H9 (cell line): Measurements from ENCODE around the gene HOMER1. TPM values are rescaled to one million over a fixed set of nuclear protein-coding genes. Genes with fewer than 3 reads are reported as not detected.

Experiments
- DNase-seq: peaks from one replicate; pipeline ENCODE4 v3.0.0-alpha.2; 2017
- H2AFZ ChIP-seq: one replicate; pipeline ENCODE4 v1.6.1; 2013; ENCODE audit warnings: mild to moderate bottlenecking, low read length, control low read depth, moderate library complexity
- H2AK5ac ChIP-seq: 2 replicates; pipeline ENCODE4 v1.6.1; 2013; ENCODE audit warnings: low read length, control low read depth, mixed read lengths; ENCODE audit not compliant: insufficient read length
- H2BK120ac ChIP-seq: one replicate; pipeline ENCODE4 v1.6.1; 2013; ENCODE audit warnings: low read depth, mild to moderate bottlenecking, low read length, control low read depth, inconsistent platforms; ENCODE audit not compliant: poor library complexity, severe bottlenecking
- H2BK12ac ChIP-seq: 2 replicates; pipeline ENCODE4 v1.6.1; 2013; ENCODE audit warnings: low read length, control low read depth, mixed read lengths, low read depth; ENCODE audit not compliant: insufficient read length
- H2BK15ac ChIP-seq: 2 replicates; pipeline ENCODE4 v1.6.1; 2013; ENCODE audit warnings: low read depth, low read length, control low read depth
- H2BK20ac ChIP-seq: one replicate; pipeline ENCODE4 v1.6.1; 2013; ENCODE audit warnings: low read depth, mild to moderate bottlenecking, low read length, control low read depth, inconsistent platforms; ENCODE audit not compliant: poor library complexity, severe bottlenecking
- H2BK5ac ChIP-seq: 2 replicates; pipeline ENCODE4 v1.6.1; 2013; ENCODE audit warnings: low read length, control low read depth, mixed read lengths; ENCODE audit not compliant: insufficient read length
- H3K14ac ChIP-seq: 2 replicates; pipeline ENCODE4 v1.6.1; 2013; ENCODE audit warnings: low read length, control low read depth; ENCODE audit not compliant: insufficient read depth
- H3K18ac ChIP-seq: 2 replicates; pipeline ENCODE4 v1.6.1; 2013; ENCODE audit warnings: low read depth, mild to moderate bottlenecking, mixed read lengths, low read length, control low read depth; ENCODE audit not compliant: insufficient read length
- H3K23ac ChIP-seq: 2 replicates; pipeline ENCODE4 v1.6.1; 2013; ENCODE audit warnings: low read length, control low read depth, mixed read lengths, low read depth; ENCODE audit not compliant: insufficient read length
- H3K23me2 ChIP-seq: 2 replicates; pipeline ENCODE4 v1.6.1; 2013; ENCODE audit warnings: low read depth, mild to moderate bottlenecking, mixed read lengths, low read length, control low read depth; ENCODE audit not compliant: insufficient read length, poor library complexity, severe bottlenecking
- H3K27ac ChIP-seq: 2 replicates; pipeline ENCODE4 v1.5.1; 2013; ENCODE audit warnings: low read length, control low read depth, mixed read lengths, low read depth; ENCODE audit not compliant: insufficient read length
- H3K27me3 ChIP-seq: 2 replicates; pipeline ENCODE4 v1.6.1; 2013; ENCODE audit warnings: low read length, control low read depth, inconsistent platforms; ENCODE audit not compliant: insufficient read depth
- H3K4ac ChIP-seq: 2 replicates; pipeline ENCODE4 v1.6.1; 2013; ENCODE audit warnings: low read depth, mild to moderate bottlenecking, control low read depth, inconsistent platforms, low read length, moderate library complexity
- H3K4me1 ChIP-seq: 2 replicates; pipeline ENCODE4 v1.6.1; 2013; ENCODE audit warnings: low read length, control low read depth, inconsistent platforms; ENCODE audit not compliant: insufficient read depth
- H3K4me2 ChIP-seq: 2 replicates; pipeline ENCODE4 v1.6.1; 2013; ENCODE audit warnings: low read length, control low read depth, mixed read lengths; ENCODE audit not compliant: insufficient read length, insufficient read depth
- H3K56ac ChIP-seq: 2 replicates; pipeline ENCODE4 v1.6.1; 2013; ENCODE audit warnings: low read depth, mild to moderate bottlenecking, mixed read lengths, low read length, control low read depth; ENCODE audit not compliant: insufficient read length
- H3K79me1 ChIP-seq: 2 replicates; pipeline ENCODE4 v1.6.1; 2013; ENCODE audit warnings: low read depth, mild to moderate bottlenecking, moderate library complexity, low read length, control low read depth, inconsistent platforms; ENCODE audit not compliant: insufficient read depth, poor library complexity, severe bottlenecking
- H3K79me2 ChIP-seq: 2 replicates; pipeline ENCODE4 v1.6.1; 2013; ENCODE audit warnings: low read length, control low read depth, inconsistent platforms; ENCODE audit not compliant: insufficient read depth
- H3K9ac ChIP-seq: 2 replicates; pipeline ENCODE4 v1.6.1; 2013; ENCODE audit warnings: low read length, control low read depth, mixed read lengths; ENCODE audit not compliant: insufficient read length; ENCODE audit errors: extremely low read depth
- H3K9me3 ChIP-seq: one replicate; pipeline ENCODE4 v1.6.1; 2013; ENCODE audit warnings: low read depth, low read length, inconsistent platforms; ENCODE audit not compliant: control insufficient read depth
- H3T11ph ChIP-seq: one replicate; pipeline ENCODE4 v1.6.1; 2013; ENCODE audit warnings: mild to moderate bottlenecking, low read length, control low read depth, inconsistent platforms
- H4K20me1 ChIP-seq: one replicate; pipeline ENCODE4 v1.6.1; 2013; ENCODE audit not compliant: control insufficient read depth, insufficient read length, insufficient read depth
- H4K5ac ChIP-seq: 2 replicates; pipeline ENCODE4 v1.6.1; 2013; ENCODE audit warnings: low read depth, mild to moderate bottlenecking, mixed read lengths, low read length, control low read depth; ENCODE audit not compliant: insufficient read length
- H4K8ac ChIP-seq: replicated peaks from 2 replicates; pipeline ENCODE4 v1.6.1; 2013; ENCODE audit warnings: low read length, control low read depth, mixed read lengths, low read depth; ENCODE audit not compliant: insufficient read length
- H4K91ac ChIP-seq: 2 replicates; pipeline ENCODE4 v1.6.1; 2013; ENCODE audit warnings: low read depth, mild to moderate bottlenecking, moderate library complexity, mixed read lengths, low read length, control low read depth; ENCODE audit not compliant: insufficient read length
- H3K27ac Mint-ChIP-seq, 3 experiments: 2 replicates in 2 of 3; 3 replicates in 1 of 3; pipeline ENCODE4 v1.8.0; 2020 to 2021; ENCODE audit warnings: mixed read lengths in 3 of 3, mild to moderate bottlenecking in 1 of 3, moderate library complexity in 1 of 3
- H3K27me3 Mint-ChIP-seq: 2 replicates; pipeline ENCODE4 v1.8.0; 2021; ENCODE audit warnings: low read depth, mild to moderate bottlenecking, moderate library complexity, mixed read lengths
- H3K36me3 Mint-ChIP-seq, 3 experiments: 2 replicates in 2 of 3; 3 replicates in 1 of 3; pipeline ENCODE4 v1.8.0; 2020 to 2021; ENCODE audit warnings: low read depth in 3 of 3, mixed read lengths in 3 of 3; ENCODE audit not compliant: insufficient read depth in 1 of 3
- H3K4me1 Mint-ChIP-seq, 2 experiments: 2 replicates each; pipeline ENCODE4 v1.8.0; 2020; ENCODE audit warnings: mixed read lengths in 2 of 2
- H3K4me3 Mint-ChIP-seq, 2 experiments: 2 replicates in 1 of 2; 3 replicates in 1 of 2; pipeline ENCODE4 v1.8.0; 2020 to 2021; ENCODE audit warnings: mild to moderate bottlenecking in 2 of 2, mixed read lengths in 2 of 2, moderate library complexity in 1 of 2
- H3K9me3 Mint-ChIP-seq, 2 experiments: 2 replicates in 1 of 2; 3 replicates in 1 of 2; pipeline ENCODE4 v1.8.0; 2020; ENCODE audit warnings: mild to moderate bottlenecking in 2 of 2, mixed read lengths in 2 of 2, moderate library complexity in 1 of 2
- CTCF ChIP-seq: fragments of 200-600 bp; sonication (generic); conservative IDR thresholded peaks from 3 replicates; pipeline ENCODE4 v1.8.0; 2021; ENCODE audit warnings: antibody characterized with exemption, mild to moderate bottlenecking
- WGBS: extraction: QIAGEN DNeasy Blood & Tissue Kit; methylation state at CpG from one replicate; pipeline ENCODE4 v1.1.7; 2013; ENCODE audit warnings: missing lambda C conversion rate, low lambda C conversion rate, mixed read lengths; ENCODE audit not compliant: insufficient read length; ENCODE audit errors: extremely low coverage; 5-methylcytosine and 5-hydroxymethylcytosine counted together
- total RNA-seq: library from RNA; stranded (reverse); gene quantifications from 2 replicates; pipeline ENCODE4 v1.2.1, GENCODE V29; 2021

The HOMER1 gene
- total RNA-seq, 1 experiment from 2014 or later: 39.5 TPM

DNA sequence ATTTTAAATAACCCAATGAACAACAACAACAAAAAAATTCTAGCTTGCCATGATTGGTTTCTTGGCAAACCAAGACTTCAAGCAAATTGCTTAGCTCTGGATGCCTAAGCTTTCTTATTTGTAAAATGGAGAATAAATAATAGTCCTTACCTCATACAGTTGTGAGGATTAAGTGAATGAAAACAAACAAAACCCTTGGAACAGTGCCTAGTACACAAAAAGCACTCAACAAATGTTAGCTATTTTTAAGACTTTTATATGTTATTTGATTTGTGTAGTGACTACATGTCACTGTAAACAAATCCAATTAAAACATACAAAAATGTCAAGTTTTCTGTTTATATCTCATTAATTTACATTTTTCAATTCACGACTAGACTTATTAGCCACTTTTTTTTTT, 13.5 kb upstream of the HOMER1 start:
- WGBS: no CpG with 5 or more reads among the region's 1 CpG
- TF ChIP-seq CTCF: no peak
- Mint-ChIP-seq H3K27me3 (no peaks in the 10 kb centered on the region), H3K27ac (no peak overlapping the region), H3K36me3 (peaks cover 7 to 16% (median 10%) of the 10 kb centered on the region in 3 experiments), H3K4me1 (no peaks in the 10 kb centered on the region), H3K4me3 (no peak overlapping the region), H3K9me3 (peaks cover 26 to 27% of the 10 kb centered on the region in 2 experiments)
- H2BK12ac ChIP-seq: no peak overlapping the region
- H3K23me2 ChIP-seq: no peaks in the 10 kb centered on the region
- peaks cover 14% of the 10 kb centered on the region for H3K9me3 ChIP-seq
- DNase-seq: no peak
- no peak overlapping the region for H3K4me2 ChIP-seq
- H2BK120ac ChIP-seq: no peak overlapping the region
- H3K4ac ChIP-seq: no peak overlapping the region
- no peaks in the 10 kb centered on the region for H3K27me3 ChIP-seq
- H3K18ac ChIP-seq: no peak overlapping the region
- H4K91ac ChIP-seq: no peak overlapping the region
- no peak overlapping the region for H2BK20ac ChIP-seq
- H2AK5ac ChIP-seq: no peak overlapping the region
- no peak overlapping the region for H2AFZ ChIP-seq
- H3K27ac ChIP-seq: no peak overlapping the region
- no peaks in the 10 kb centered on the region for H3K4me1 ChIP-seq
- H4K20me1 ChIP-seq: no peaks in the 10 kb centered on the region
- H2BK15ac ChIP-seq: no peak overlapping the region
- no peak overlapping the region for H3T11ph ChIP-seq
- no peak overlapping the region for H3K14ac ChIP-seq
- H3K79me2 ChIP-seq: no peaks in the 10 kb centered on the region
- H4K8ac ChIP-seq: no peak overlapping the region
- H3K9ac ChIP-seq: no peak overlapping the region
- no peak overlapping the region for H4K5ac ChIP-seq
- no peak overlapping the region for H2BK5ac ChIP-seq
- no peak overlapping the region for H3K23ac ChIP-seq
- H3K79me1 ChIP-seq: no peaks in the 10 kb centered on the region
- no peak overlapping the region for H3K56ac ChIP-seq
